ENCODE measurements around the gene CENPU.

DNA sequence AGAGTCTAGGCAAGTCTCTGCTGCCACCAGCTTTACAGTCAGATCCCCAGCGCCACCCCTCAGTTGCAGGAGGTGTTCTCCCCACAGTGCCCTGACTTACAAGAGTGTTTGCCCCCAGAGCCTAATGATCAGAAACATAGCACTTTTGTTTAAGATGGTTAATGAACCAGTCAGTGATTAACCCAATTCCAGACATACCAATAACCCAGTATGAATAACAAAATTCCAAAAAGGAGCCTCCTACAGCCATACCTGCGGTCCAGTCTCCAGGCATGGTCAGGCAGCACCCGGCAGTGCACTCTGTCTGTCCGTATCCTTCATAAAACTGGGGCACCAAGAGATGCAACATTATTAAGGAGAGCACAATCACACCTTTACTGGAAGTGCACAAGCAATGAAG, 30.7 kb upstream of the CENPU start:
- TF ChIP-seq, protein P1, sequence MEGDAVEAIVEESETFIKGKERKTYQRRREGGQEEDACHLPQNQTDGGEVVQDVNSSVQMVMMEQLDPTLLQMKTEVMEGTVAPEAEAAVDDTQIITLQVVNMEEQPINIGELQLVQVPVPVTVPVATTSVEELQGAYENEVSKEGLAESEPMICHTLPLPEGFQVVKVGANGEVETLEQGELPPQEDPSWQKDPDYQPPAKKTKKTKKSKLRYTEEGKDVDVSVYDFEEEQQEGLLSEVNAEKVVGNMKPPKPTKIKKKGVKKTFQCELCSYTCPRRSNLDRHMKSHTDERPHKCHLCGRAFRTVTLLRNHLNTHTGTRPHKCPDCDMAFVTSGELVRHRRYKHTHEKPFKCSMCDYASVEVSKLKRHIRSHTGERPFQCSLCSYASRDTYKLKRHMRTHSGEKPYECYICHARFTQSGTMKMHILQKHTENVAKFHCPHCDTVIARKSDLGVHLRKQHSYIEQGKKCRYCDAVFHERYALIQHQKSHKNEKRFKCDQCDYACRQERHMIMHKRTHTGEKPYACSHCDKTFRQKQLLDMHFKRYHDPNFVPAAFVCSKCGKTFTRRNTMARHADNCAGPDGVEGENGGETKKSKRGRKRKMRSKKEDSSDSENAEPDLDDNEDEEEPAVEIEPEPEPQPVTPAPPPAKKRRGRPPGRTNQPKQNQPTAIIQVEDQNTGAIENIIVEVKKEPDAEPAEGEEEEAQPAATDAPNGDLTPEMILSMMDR (IDR thresholded peaks at IDR 0.05), result no peak
- TF ChIP-seq EP300 (IDR thresholded peaks at IDR 0.05), result no peak

All from suprapubic skin (tissue), 3 donors.